Measurements from ENCODE around the gene PDE3A.

DNA sequence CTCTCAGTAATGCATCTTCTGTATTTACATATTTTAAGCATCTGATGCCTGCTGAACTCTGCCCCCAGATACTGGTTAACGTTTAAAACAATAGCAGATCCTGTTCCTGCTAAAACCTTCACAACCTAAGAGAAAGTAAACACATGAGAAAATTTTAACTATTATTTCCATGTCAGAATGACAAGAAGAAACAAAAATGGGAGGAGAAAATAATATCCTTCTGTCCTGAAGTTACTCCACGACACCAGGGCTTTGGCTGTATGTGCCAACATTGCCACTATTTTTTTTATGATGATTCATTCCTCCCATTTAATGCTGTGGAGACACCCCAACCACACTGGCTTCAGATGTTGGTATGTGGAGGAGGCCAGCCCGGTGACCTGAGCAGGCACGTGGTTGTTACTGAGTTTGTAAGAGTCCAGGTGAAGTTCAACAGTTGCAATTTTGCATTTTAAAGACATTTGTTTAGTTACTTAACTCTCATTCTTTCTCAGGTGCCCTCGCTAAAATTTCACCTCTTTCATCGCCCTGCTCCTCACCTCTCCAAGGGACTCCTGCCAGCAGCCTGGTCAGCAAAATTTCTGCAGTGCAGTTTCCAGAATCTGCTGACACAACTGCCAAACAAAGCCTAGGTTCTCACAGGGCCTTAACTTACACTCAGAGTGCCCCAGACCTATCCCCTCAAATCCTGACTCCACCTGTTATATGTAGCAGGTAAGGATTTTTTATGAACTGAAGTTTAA, 261.2 kb downstream of the PDE3A start:
- TF ChIP-seq, protein P1, sequence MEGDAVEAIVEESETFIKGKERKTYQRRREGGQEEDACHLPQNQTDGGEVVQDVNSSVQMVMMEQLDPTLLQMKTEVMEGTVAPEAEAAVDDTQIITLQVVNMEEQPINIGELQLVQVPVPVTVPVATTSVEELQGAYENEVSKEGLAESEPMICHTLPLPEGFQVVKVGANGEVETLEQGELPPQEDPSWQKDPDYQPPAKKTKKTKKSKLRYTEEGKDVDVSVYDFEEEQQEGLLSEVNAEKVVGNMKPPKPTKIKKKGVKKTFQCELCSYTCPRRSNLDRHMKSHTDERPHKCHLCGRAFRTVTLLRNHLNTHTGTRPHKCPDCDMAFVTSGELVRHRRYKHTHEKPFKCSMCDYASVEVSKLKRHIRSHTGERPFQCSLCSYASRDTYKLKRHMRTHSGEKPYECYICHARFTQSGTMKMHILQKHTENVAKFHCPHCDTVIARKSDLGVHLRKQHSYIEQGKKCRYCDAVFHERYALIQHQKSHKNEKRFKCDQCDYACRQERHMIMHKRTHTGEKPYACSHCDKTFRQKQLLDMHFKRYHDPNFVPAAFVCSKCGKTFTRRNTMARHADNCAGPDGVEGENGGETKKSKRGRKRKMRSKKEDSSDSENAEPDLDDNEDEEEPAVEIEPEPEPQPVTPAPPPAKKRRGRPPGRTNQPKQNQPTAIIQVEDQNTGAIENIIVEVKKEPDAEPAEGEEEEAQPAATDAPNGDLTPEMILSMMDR (IDR thresholded peaks at IDR 0.05; ENCODE audit: low read depth, low read length, poor library complexity, severe bottlenecking), result no peak
- TF ChIP-seq EZH2phosphoT487 (IDR thresholded peaks at IDR 0.05; ENCODE audit: borderline replicate concordance, low read length), result no peak

Measured in DOHH2 (cell line).